Lower leg skin (tissue), 3 donors: ENCODE data around the gene HIPK1.

Source experiments
- CTCF ChIP-seq, 3 donors: fragments of 450-650 bp; IDR thresholded peaks; one replicate each; pipeline ENCODE4 v1.5.1; 2016; ENCODE audit warnings: antibody characterized with exemption in 3 of 3, mild to moderate bottlenecking in 3 of 3, moderate library complexity in 2 of 3
- POLR2A ChIP-seq, 2 donors: fragments of 450-650 bp; IDR thresholded peaks; one replicate each; pipeline ENCODE4 v1.6.1; 2016 to 2017; ENCODE audit warnings: antibody characterized with exemption in 2 of 2, mild to moderate bottlenecking in 1 of 2, moderate library complexity in 1 of 2

GRCh38 chr1:114010433-114011184, 81.5 kb downstream of the HIPK1 start:
- TF ChIP-seq CTCF (IDR thresholded peaks at IDR 0.05) (no peak), POLR2A (IDR thresholded peaks at IDR 0.05) (no peak)
